GM12878 (cell line): Measurements from ENCODE around the gene RNF148. TPM values are rescaled to one million over a fixed set of nuclear protein-coding genes. Genes with fewer than 3 reads are reported as not detected.

Source experiments
- CHD4 ChIP-seq: fragments of 200-600 bp; sonication (generic); IDR thresholded peaks from 2 replicates; pipeline ENCODE4 v1.6.1; 2016; ENCODE audit warnings: mild to moderate bottlenecking
- DPF2 ChIP-seq: fragments of 450-650 bp; IDR thresholded peaks from 2 replicates; pipeline ENCODE4 v1.6.1; 2017; ENCODE audit warnings: mild to moderate bottlenecking
- ETV6 ChIP-seq, 2 experiments: fragments of 450-650 bp in 1 of 2; IDR thresholded peaks in 1 of 2; conservative IDR thresholded peaks in 1 of 2; 2 replicates each; pipeline ENCODE4 v1.6.1; 2014; ENCODE audit warnings: antibody characterized with exemption in 1 of 2, borderline replicate concordance in 1 of 2, low read depth in 1 of 2, mild to moderate bottlenecking in 1 of 2, moderate library complexity in 1 of 2
- EZH2 ChIP-seq: IDR thresholded peaks from 2 replicates; pipeline ENCODE4 v1.6.1; 2012; ENCODE audit warnings: low read depth, mild to moderate bottlenecking, control low read depth, inconsistent platforms, low read length, borderline replicate concordance; ENCODE audit not compliant: control insufficient read depth
- FOXK2 ChIP-seq: fragments of 450-650 bp; IDR thresholded peaks from 2 replicates; pipeline ENCODE4 v1.6.1; 2017; ENCODE audit warnings: mild to moderate bottlenecking, moderate library complexity
- GATAD2B ChIP-seq: fragments of 450-650 bp; conservative IDR thresholded peaks from 2 replicates; pipeline ENCODE4 v1.6.1; 2017; ENCODE audit warnings: low read depth, mild to moderate bottlenecking, moderate library complexity
- HDAC6 ChIP-seq: fragments of 200-600 bp; sonication (generic); IDR thresholded peaks from one replicate; pipeline ENCODE4 v1.8.0; 2017; ENCODE audit warnings: antibody characterized with exemption; ENCODE audit not compliant: unreplicated experiment
- MEF2A ChIP-seq: IDR thresholded peaks from 2 replicates; pipeline ENCODE4 v1.6.1; 2011; ENCODE audit warnings: low read depth, mild to moderate bottlenecking, low read length, moderate library complexity; ENCODE audit not compliant: insufficient read depth
- MTA2 ChIP-seq: fragments of 450-650 bp; IDR thresholded peaks from 2 replicates; pipeline ENCODE4 v1.6.1; 2016; ENCODE audit warnings: low read depth, mild to moderate bottlenecking, moderate library complexity
- PAX8 ChIP-seq: fragments of 450-650 bp; IDR thresholded peaks from 2 replicates; pipeline ENCODE4 v1.6.1; 2017; ENCODE audit warnings: mild to moderate bottlenecking, moderate library complexity
- POLR2A ChIP-seq: IDR thresholded peaks from 2 replicates; pipeline ENCODE4 v1.6.1; 2011; ENCODE audit warnings: low read depth, mild to moderate bottlenecking, low read length
- POU2F2 ChIP-seq: IDR thresholded peaks from 3 replicates; pipeline ENCODE4 v1.6.1; 2011; ENCODE audit warnings: low read depth, mild to moderate bottlenecking, low read length, borderline replicate concordance
- RAD21 ChIP-seq: IDR thresholded peaks from 2 replicates; pipeline ENCODE4 v1.6.1; 2011; ENCODE audit warnings: mild to moderate bottlenecking, low read depth, low read length, moderate library complexity; ENCODE audit not compliant: insufficient read depth
- RCOR1 ChIP-seq: conservative IDR thresholded peaks from 2 replicates; pipeline ENCODE4 v1.6.1; 2012; ENCODE audit warnings: low read depth, low read length, improper control_type of control experiment
- SMAD5 ChIP-seq: IDR thresholded peaks from 2 replicates; pipeline ENCODE4 v1.6.1; 2016; ENCODE audit warnings: antibody characterized with exemption, low read depth
- SMARCA5 ChIP-seq: fragments of 450-650 bp; IDR thresholded peaks from 2 replicates; pipeline ENCODE4 v1.6.1; 2017; ENCODE audit warnings: mild to moderate bottlenecking
- TARDBP ChIP-seq: IDR thresholded peaks from 2 replicates; pipeline ENCODE4 v1.6.1; 2016; ENCODE audit warnings: borderline replicate concordance
- TCF7 ChIP-seq: IDR thresholded peaks from 2 replicates; pipeline ENCODE4 v1.6.1; 2014; ENCODE audit warnings: antibody characterized with exemption, borderline replicate concordance
- ZBTB4 ChIP-seq: fragments of 450-650 bp; formaldehyde crosslinking; IDR thresholded peaks from 2 replicates; pipeline ENCODE4 v1.4.0; 2022; ENCODE audit warnings: mild to moderate bottlenecking, moderate library complexity
- ZZZ3 ChIP-seq: IDR thresholded peaks from 2 replicates; pipeline ENCODE4 v1.6.1; 2011; ENCODE audit warnings: low read depth; ENCODE audit not compliant: control insufficient read depth, insufficient read length
- polyA plus RNA-seq, 11 experiments: library from polyadenylated mRNA; depleted of rRNA in 4 of 11; unstranded in 6 of 11; stranded (reverse) in 5 of 11; fragments of >200 nt; fragmentation: Nextera tagmentation in 4 of 11; fragmentation: Illumina TruSeq in 1 of 11; extraction: Ambion mirVana in 4 of 11; extraction: Trizol in 1 of 11; gene quantifications; 1 replicate in 1 of 11; 2 replicates in 10 of 11; pipeline versions ENCODE4 v1.2.1 to v1.2.3, GENCODE V29; 2011 to 2016; ENCODE audit warnings: inconsistent platforms in 2 of 11, missing spikeins in 2 of 11, low read depth in 1 of 11
- total RNA-seq, 4 experiments: library from RNA; depleted of rRNA in 3 of 4; stranded (reverse); fragments of >200 nt in 3 of 4; fragmentation: Illumina TruSeq in 1 of 4; extraction: Trizol in 1 of 4; gene quantifications; 2 replicates each; pipeline versions ENCODE4 v1.2.1 to v1.2.3, GENCODE V29; 2013 to 2021
- TF ChIP-seq, protein P1 (sequence below): fragments of 450-650 bp; IDR thresholded peaks from 2 replicates; pipeline ENCODE4 v1.6.1; 2018; ENCODE audit warnings: mild to moderate bottlenecking, low read depth, moderate library complexity; ENCODE audit not compliant: partially characterized antibody
- TF ChIP-seq, protein P2 (sequence below): fragments of 450-650 bp; IDR thresholded peaks from 2 replicates; pipeline ENCODE4 v1.6.1; 2018; ENCODE audit warnings: borderline replicate concordance, mild to moderate bottlenecking; ENCODE audit not compliant: partially characterized antibody
- TF ChIP-seq, protein P3 (sequence below): fragments of 450-650 bp; IDR thresholded peaks from 2 replicates; pipeline ENCODE4 v1.6.1; 2017; ENCODE audit warnings: low read depth, mild to moderate bottlenecking, moderate library complexity

Gene RNF148
- total and polyA plus RNA-seq, 10 of the 15 experiments (the other 5 are each of a cell fraction or from before 2014, with no cell fraction given): 0.06 to 0.22 (median 0.17) TPM; not detected in 7

GRCh38 chr7:122746948-122747347, 44.2 kb upstream of the RNF148 start (continued):
- TF ChIP-seq ETV6 (conservative IDR thresholded peaks at IDR 0.05 in 1 of 2, IDR thresholded peaks at IDR 0.05 in 1 of 2; ENCODE audit: borderline replicate concordance in 1 of 2, low read depth in 1 of 2): no peak
- TF ChIP-seq GATAD2B: no peak
- TF ChIP-seq POU2F2: peak; percentile 30; the same call in 1 of the 3 replicates
- TF ChIP-seq FOXK2: no peak
- no peak for TF ChIP-seq MEF2A
- TF ChIP-seq CHD4: no peak
- no peak for TF ChIP-seq RAD21
- TF ChIP-seq ZBTB4 (CRISPR knock-in tag): no peak
- TF ChIP-seq, protein P1, sequence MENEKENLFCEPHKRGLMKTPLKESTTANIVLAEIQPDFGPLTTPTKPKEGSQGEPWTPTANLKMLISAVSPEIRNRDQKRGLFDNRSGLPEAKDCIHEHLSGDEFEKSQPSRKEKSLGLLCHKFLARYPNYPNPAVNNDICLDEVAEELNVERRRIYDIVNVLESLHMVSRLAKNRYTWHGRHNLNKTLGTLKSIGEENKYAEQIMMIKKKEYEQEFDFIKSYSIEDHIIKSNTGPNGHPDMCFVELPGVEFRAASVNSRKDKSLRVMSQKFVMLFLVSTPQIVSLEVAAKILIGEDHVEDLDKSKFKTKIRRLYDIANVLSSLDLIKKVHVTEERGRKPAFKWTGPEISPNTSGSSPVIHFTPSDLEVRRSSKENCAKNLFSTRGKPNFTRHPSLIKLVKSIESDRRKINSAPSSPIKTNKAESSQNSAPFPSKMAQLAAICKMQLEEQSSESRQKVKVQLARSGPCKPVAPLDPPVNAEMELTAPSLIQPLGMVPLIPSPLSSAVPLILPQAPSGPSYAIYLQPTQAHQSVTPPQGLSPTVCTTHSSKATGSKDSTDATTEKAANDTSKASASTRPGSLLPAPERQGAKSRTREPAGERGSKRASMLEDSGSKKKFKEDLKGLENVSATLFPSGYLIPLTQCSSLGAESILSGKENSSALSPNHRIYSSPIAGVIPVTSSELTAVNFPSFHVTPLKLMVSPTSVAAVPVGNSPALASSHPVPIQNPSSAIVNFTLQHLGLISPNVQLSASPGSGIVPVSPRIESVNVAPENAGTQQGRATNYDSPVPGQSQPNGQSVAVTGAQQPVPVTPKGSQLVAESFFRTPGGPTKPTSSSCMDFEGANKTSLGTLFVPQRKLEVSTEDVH: no peak
- peak; percentile 100 for TF ChIP-seq MTA2
- no peak for TF ChIP-seq TCF7
- TF ChIP-seq, protein P2, sequence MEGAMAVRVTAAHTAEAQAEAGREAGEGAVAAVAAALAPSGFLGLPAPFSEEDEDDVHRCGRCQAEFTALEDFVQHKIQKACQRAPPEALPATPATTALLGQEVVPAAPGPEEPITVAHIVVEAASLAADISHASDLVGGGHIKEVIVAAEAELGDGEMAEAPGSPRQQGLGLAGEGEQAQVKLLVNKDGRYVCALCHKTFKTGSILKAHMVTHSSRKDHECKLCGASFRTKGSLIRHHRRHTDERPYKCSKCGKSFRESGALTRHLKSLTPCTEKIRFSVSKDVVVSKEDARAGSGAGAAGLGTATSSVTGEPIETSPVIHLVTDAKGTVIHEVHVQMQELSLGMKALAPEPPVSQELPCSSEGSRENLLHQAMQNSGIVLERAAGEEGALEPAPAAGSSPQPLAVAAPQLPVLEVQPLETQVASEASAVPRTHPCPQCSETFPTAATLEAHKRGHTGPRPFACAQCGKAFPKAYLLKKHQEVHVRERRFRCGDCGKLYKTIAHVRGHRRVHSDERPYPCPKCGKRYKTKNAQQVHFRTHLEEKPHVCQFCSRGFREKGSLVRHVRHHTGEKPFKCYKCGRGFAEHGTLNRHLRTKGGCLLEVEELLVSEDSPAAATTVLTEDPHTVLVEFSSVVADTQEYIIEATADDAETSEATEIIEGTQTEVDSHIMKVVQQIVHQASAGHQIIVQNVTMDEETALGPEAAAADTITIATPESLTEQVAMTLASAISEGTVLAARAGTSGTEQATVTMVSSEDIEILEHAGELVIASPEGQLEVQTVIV: no peak
- TF ChIP-seq, protein P3, sequence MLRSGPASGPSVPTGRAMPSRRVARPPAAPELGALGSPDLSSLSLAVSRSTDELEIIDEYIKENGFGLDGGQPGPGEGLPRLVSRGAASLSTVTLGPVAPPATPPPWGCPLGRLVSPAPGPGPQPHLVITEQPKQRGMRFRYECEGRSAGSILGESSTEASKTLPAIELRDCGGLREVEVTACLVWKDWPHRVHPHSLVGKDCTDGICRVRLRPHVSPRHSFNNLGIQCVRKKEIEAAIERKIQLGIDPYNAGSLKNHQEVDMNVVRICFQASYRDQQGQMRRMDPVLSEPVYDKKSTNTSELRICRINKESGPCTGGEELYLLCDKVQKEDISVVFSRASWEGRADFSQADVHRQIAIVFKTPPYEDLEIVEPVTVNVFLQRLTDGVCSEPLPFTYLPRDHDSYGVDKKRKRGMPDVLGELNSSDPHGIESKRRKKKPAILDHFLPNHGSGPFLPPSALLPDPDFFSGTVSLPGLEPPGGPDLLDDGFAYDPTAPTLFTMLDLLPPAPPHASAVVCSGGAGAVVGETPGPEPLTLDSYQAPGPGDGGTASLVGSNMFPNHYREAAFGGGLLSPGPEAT: peak; percentile 36; the same call in 1 of the 2 replicates
- TF ChIP-seq SMARCA5: no peak
- no peak for TF ChIP-seq PAX8
- TF ChIP-seq EZH2: no peak
- TF ChIP-seq RCOR1: no peak
- TF ChIP-seq SMAD5: no peak
- peak; percentile 90 for TF ChIP-seq DPF2
- no peak for TF ChIP-seq ZZZ3
- TF ChIP-seq HDAC6: no peak
- TF ChIP-seq TARDBP: no peak
- TF ChIP-seq POLR2A: no peak
